ENCODE results near the gene PIEZO2. TPM values are rescaled to one million over a fixed set of nuclear protein-coding genes. Genes with fewer than 3 reads are reported as not detected.

PIEZO2 gene
- total and polyA plus RNA-seq, 2 experiments from 2014 or later = 24.5 to 70.8 TPM

GRCh38 chr18:10892786-10893185 lies 256.6 kb downstream of the PIEZO2 start:
- Histone ChIP-seq H3K79me2 (no peaks in the 10 kb centered on the region), H3K4me3 (no peak overlapping the region), H4K20me1 (ENCODE audit: insufficient read depth, poor library complexity, severe bottlenecking) (no peaks in the 10 kb centered on the region), H3K36me3 (replicated peaks; ENCODE audit: insufficient read depth, low read depth) (no peaks in the 10 kb centered on the region), H3K27ac (no peak overlapping the region), H3K4me1 (ENCODE audit: insufficient read depth) (peaks cover 5% of the 10 kb centered on the region), H3K27me3 (no peaks in the 10 kb centered on the region), H3K9me3 (ENCODE audit: low read depth) (no peaks in the 10 kb centered on the region), H3K9me2 (replicated peaks; ENCODE audit: insufficient read depth) (no peaks in the 10 kb centered on the region), H3K4me2 (no peak overlapping the region), H2AFZ (no peak overlapping the region)
- DNase-seq (ENCODE audit: low spot score) = no peak
- WGBS (ENCODE audit: low lambda C conversion rate, missing lambda C conversion rate) = 66% methylated on average over 1 of the region's 1 CpG
- TF ChIP-seq CTCF (IDR thresholded peaks at IDR 0.05; ENCODE audit: poor library complexity) (no peak), EZH2phosphoT487 (IDR thresholded peaks at IDR 0.05; ENCODE audit: low read depth, severe bottlenecking, unreplicated experiment) (no peak), EZH2 (IDR thresholded peaks at IDR 0.05; ENCODE audit: borderline replicate concordance) (no peak)

- Histone ChIP-seq H3K4me1 (ENCODE audit: insufficient read depth) (peaks cover 5% of the 10 kb centered on the region), H4K20me1 (ENCODE audit: insufficient read depth, poor library complexity, severe bottlenecking) (no peaks in the 10 kb centered on the region), H3K27me3 (no peaks in the 10 kb centered on the region), H3K27ac (no peak overlapping the region), H3K36me3 (replicated peaks; ENCODE audit: insufficient read depth, low read depth) (no peaks in the 10 kb centered on the region), H2AFZ (no peak overlapping the region), H3K4me3 (no peak overlapping the region), H3K4me2 (no peak overlapping the region), H3K79me2 (no peaks in the 10 kb centered on the region), H3K9me3 (ENCODE audit: low read depth) (no peaks in the 10 kb centered on the region), H3K9me2 (replicated peaks; ENCODE audit: insufficient read depth) (no peaks in the 10 kb centered on the region)
- no peak for DNase-seq (ENCODE audit: low spot score)
- TF ChIP-seq EZH2phosphoT487 (IDR thresholded peaks at IDR 0.05; ENCODE audit: low read depth, severe bottlenecking, unreplicated experiment) (no peak), EZH2 (IDR thresholded peaks at IDR 0.05; ENCODE audit: borderline replicate concordance) (no peak), CTCF (IDR thresholded peaks at IDR 0.05; ENCODE audit: poor library complexity) (no peak)
- 76% methylated on average over 1 of the region's 1 CpG for WGBS (ENCODE audit: low lambda C conversion rate, missing lambda C conversion rate)
These were observed 259.3 kb downstream of the PIEZO2 start for GRCh38 chr18:10890022-10890421.

GRCh38 chr18:10878703-10879102 lies 270.7 kb downstream of the PIEZO2 start:
- 70% methylated on average over 1 of the region's 1 CpG for WGBS (ENCODE audit: low lambda C conversion rate, missing lambda C conversion rate)
- Histone ChIP-seq H3K4me2 (no peak overlapping the region), H3K9me3 (ENCODE audit: low read depth) (no peaks in the 10 kb centered on the region), H2AFZ (no peak overlapping the region), H3K27ac (no peak overlapping the region), H3K27me3 (no peaks in the 10 kb centered on the region), H4K20me1 (ENCODE audit: insufficient read depth, poor library complexity, severe bottlenecking) (no peaks in the 10 kb centered on the region), H3K79me2 (no peaks in the 10 kb centered on the region), H3K4me3 (no peak overlapping the region), H3K4me1 (ENCODE audit: insufficient read depth) (no peaks in the 10 kb centered on the region), H3K9me2 (replicated peaks; ENCODE audit: insufficient read depth) (no peaks in the 10 kb centered on the region), H3K36me3 (replicated peaks; ENCODE audit: insufficient read depth, low read depth) (no peaks in the 10 kb centered on the region)
- no peak for TF ChIP-seq EZH2 (IDR thresholded peaks at IDR 0.05; ENCODE audit: borderline replicate concordance)
- no peak for TF ChIP-seq CTCF (IDR thresholded peaks at IDR 0.05; ENCODE audit: poor library complexity)
- no peak for TF ChIP-seq EZH2phosphoT487 (IDR thresholded peaks at IDR 0.05; ENCODE audit: low read depth, severe bottlenecking, unreplicated experiment)
- DNase-seq (ENCODE audit: low spot score) = no peak

DNA sequence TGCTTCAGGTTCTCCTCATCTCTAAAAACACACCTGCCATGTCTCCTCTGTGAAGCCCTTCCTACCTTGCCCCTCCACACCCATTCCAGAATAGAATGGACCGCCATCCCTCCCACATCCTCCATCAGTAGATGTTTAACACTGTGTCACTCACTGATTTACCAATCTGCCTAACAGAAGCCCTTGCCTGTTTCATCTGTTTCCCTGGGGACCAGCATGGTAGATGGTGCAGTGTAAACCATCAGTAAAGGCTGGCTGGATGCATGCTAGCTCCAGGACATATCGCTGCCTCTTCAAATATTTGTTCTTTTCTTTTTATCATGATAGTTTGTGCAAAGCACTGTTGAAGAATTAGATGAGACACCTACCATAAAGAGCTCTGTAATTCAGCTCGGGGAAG lies 271.4 kb downstream of the PIEZO2 start:
- TF ChIP-seq CTCF (IDR thresholded peaks at IDR 0.05; ENCODE audit: poor library complexity) = no peak
- no peak for TF ChIP-seq EZH2phosphoT487 (IDR thresholded peaks at IDR 0.05; ENCODE audit: low read depth, severe bottlenecking, unreplicated experiment)
- no peak for TF ChIP-seq EZH2 (IDR thresholded peaks at IDR 0.05; ENCODE audit: borderline replicate concordance)
- Histone ChIP-seq H4K20me1 (ENCODE audit: insufficient read depth, poor library complexity, severe bottlenecking) (no peaks in the 10 kb centered on the region), H3K9me2 (replicated peaks; ENCODE audit: insufficient read depth) (no peaks in the 10 kb centered on the region), H2AFZ (no peak overlapping the region), H3K27me3 (no peaks in the 10 kb centered on the region), H3K9me3 (ENCODE audit: low read depth) (no peaks in the 10 kb centered on the region), H3K4me3 (no peak overlapping the region), H3K36me3 (replicated peaks; ENCODE audit: insufficient read depth, low read depth) (no peaks in the 10 kb centered on the region), H3K79me2 (no peaks in the 10 kb centered on the region), H3K4me1 (ENCODE audit: insufficient read depth) (no peaks in the 10 kb centered on the region), H3K4me2 (no peak overlapping the region), H3K27ac (no peak overlapping the region)
- no peak for DNase-seq (ENCODE audit: low spot score)
- 68% methylated on average over 3 of the region's 3 CpGs for WGBS (ENCODE audit: low lambda C conversion rate, missing lambda C conversion rate)

Data from hepatocyte (in vitro differentiated cells).